Measurements from ENCODE around the gene CCDC40. TPM values are rescaled to one million over a fixed set of nuclear protein-coding genes. Genes with fewer than 3 reads are reported as not detected.

The CCDC40 gene
- total and polyA plus RNA-seq, 2 of the 13 experiments (the other 11 are each of a cell fraction or from before 2014, with no cell fraction given): 4.1 to 5.5 TPM

GRCh38 chr17:79988185-79988971 lies 48.1 kb upstream of the CCDC40 start (continued):
- TF ChIP-seq ZSCAN20 (CRISPR knock-in tag; IDR thresholded peaks at IDR 0.05; ENCODE audit: borderline replicate concordance) (peak; percentile 94), AHDC1 (CRISPR knock-in tag; IDR thresholded peaks at IDR 0.05; ENCODE audit: borderline replicate concordance) (peak; percentile 96), ATF3 (CRISPR knock-in tag; IDR thresholded peaks at IDR 0.05) (peak; percentile 46; the same call in 1 of the 2 replicates), ZNF333 (CRISPR knock-in tag; IDR thresholded peaks at IDR 0.05; ENCODE audit: borderline replicate concordance) (peak; percentile 79), IKZF5 (CRISPR knock-in tag; IDR thresholded peaks at IDR 0.05) (peak; percentile 98), PHB2 (IDR thresholded peaks at IDR 0.05; ENCODE audit: partially characterized antibody) (no peak), ZNF672 (CRISPR knock-in tag; IDR thresholded peaks at IDR 0.05) (no peak), EEA1 (CRISPR knock-in tag; IDR thresholded peaks at IDR 0.05; ENCODE audit: borderline replicate concordance) (no peak), ZBTB42 (CRISPR knock-in tag; IDR thresholded peaks at IDR 0.05) (peak; percentile 98), GFI1 (CRISPR knock-in tag; IDR thresholded peaks at IDR 0.05; ENCODE audit: borderline replicate concordance) (peak; percentile 47; the same call in 1 of the 2 replicates), ZNF562 (CRISPR knock-in tag; IDR thresholded peaks at IDR 0.05; ENCODE audit: borderline replicate concordance) (no peak), REL (CRISPR knock-in tag; conservative IDR thresholded peaks at IDR 0.05) (0 out of 2 replicates have a peak, but pooled peaks have one; percentile 41), ZNF121 (CRISPR knock-in tag; IDR thresholded peaks at IDR 0.05) (peak; percentile 77; the same call in 1 of the 2 replicates), ZNF3 (CRISPR knock-in tag; IDR thresholded peaks at IDR 0.05) (no peak; the same call in 1 of the 2 replicates), ZFAT (CRISPR knock-in tag; conservative IDR thresholded peaks at IDR 0.05) (no peak), ZNF878 (CRISPR knock-in tag; IDR thresholded peaks at IDR 0.05) (peak; percentile 97), GLI4 (CRISPR knock-in tag; IDR thresholded peaks at IDR 0.05; ENCODE audit: borderline replicate concordance) (no peak), NR2F2 (IDR thresholded peaks at IDR 0.05; ENCODE audit: borderline replicate concordance, low read depth) (no peak), ZNF430 (CRISPR knock-in tag; IDR thresholded peaks at IDR 0.05) (peak; percentile 77; the same call in 1 of the 2 replicates), ZNF124 (CRISPR knock-in tag; IDR thresholded peaks at IDR 0.05) (peak; percentile 76), ZNF207 (IDR thresholded peaks at IDR 0.05; ENCODE audit: borderline replicate concordance) (no peak), GLMP (CRISPR knock-in tag; IDR thresholded peaks at IDR 0.05; ENCODE audit: borderline replicate concordance) (no peak)
